HG03469 (cell line): Measurements from ENCODE around the gene KIF15.
"Not testable (repeated sequence)": the region's sequence is repeated elsewhere in the genome, so short reads cannot be mapped to it uniquely, and the experiment has no call there.

Source experiments
- ATAC-seq: cut with Tn5 transposase; IDR thresholded peaks from one replicate; pipeline ENCODE4 v1.9.1; 2021; ENCODE audit warnings: mild to moderate bottlenecking, moderate library complexity, moderate number of reproducible peaks; ENCODE audit not compliant: unreplicated experiment

KIF15 gene

DNA sequence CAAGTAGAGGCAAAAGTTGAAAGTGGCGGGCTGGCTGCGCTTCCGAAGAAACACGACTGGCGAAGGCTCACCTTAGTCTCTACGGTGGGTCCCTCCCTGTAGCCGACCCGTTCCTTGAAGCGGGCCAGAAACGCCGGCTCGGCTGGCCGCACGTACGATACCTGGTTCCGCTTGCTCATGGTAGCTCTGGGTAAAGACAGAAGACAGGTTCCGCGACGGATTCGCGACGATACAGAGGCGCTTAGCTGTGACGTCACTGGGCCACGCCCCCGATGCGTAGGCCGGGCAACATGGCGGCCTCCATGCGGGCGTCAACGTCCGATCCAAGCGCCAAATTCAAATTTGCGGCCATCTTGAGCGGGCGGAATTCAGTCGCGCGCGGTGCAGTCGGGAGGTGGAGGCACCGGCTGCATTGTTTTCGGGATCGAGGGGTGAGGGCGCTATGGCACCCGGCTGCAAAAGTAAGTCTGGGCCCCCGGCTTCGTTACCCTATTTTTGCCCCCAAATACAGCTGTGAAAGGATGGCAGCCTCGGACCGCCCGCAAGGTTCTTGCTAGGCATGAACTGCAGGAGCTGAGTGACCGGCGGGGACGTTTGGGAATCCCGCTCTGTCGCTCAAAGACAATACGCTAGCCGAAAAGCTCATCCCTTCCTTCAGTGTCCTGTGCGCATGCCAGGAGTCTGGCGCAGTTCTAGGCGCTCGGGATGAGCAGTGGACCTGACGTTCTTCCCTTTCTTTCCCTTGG, at the start of gene KIF15, which contains the start of gene KIAA1143:
Gene KIF15 (plus strand): TSS at position 371 of the 746 bp plus-strand sequence. CDS start 72 bp downstream, at position 443.
Gene KIAA1143 (minus strand): TSS at position 196 of the 746 bp plus-strand sequence. CDS start 17 bp downstream, at position 179.
- peak; percentile 64 for ATAC-seq

DNA sequence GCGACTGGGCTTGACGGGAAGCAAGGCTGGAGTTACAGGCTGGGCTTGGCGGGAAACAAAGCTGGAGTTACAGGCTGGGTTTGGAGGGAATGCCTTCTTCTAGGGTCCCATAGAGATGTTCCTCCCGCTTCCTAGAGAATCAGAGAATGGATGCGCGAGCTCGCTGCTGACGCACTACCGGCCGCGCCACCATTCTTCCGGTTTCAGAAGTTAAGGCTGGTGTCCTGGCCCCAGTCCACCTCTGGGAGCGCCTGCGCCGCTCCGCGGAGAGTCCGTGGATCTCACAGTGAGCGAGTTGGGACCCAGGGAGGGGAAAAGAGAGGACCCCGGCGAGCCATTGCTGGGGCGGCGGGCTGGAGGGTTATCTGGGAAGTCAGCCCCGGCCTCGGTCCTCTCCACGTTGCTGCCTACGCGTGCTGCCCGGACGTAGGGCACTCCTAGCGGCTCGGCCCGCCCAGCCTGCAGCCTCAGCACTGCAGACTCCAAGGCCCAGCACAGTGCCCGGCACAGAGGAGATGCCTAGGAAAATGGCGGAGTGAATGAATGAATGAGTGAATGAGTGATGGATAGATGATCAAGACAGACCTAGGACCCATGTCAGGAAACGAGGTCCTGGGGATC, 49.0 kb upstream of the KIF15 start, which contains the start of gene ZNF502:
Gene ZNF502 (plus strand): TSS at position 206 of the 621 bp plus-strand sequence. CDS start 7,602 bp downstream, outside the sequence.
- ATAC-seq = no peak

DNA sequence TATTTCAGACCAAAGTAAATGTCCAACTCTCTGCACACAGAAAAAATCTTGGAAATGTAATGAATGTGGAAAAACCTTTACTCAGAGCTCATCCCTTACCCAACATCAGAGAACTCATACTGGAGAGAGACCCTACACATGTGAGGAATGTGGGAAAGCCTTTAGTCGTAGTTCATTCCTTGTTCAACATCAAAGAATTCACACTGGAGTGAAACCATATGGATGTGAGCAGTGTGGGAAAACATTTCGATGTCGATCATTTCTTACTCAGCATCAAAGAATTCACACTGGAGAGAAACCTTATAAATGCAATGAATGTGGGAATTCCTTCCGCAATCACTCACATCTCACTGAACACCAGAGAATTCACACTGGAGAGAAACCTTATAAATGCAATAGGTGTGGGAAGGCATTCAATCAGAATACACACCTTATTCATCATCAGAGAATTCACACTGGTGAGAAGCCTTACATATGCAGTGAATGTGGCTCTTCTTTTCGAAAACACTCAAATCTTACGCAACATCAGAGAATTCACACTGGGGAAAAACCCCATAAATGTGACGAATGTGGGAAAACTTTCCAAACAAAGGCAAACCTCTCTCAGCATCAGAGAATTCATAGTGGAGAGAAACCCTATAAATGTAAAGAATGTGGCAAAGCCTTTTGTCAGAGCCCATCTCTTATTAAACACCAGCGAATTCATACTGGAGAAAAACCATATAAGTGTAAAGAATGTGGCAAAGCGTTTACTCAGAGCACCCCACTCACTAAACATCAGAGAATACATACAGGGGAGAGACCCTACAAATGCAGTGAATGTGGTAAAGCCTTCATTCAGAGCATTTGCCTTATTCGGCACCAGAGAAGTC, 40.1 kb upstream of the KIF15 start:
- ATAC-seq = no peak

DNA sequence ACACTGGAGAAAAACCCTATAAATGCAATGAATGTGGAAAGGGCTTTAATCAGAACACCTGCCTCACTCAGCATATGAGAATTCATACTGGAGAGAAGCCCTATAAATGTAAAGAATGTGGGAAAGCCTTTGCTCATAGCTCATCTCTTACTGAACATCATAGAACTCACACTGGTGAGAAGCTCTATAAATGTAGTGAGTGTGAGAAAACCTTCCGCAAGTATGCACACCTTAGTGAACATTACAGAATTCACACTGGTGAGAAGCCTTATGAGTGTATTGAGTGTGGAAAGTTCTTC, 39.5 kb upstream of the KIF15 start:
- ATAC-seq = no peak

DNA sequence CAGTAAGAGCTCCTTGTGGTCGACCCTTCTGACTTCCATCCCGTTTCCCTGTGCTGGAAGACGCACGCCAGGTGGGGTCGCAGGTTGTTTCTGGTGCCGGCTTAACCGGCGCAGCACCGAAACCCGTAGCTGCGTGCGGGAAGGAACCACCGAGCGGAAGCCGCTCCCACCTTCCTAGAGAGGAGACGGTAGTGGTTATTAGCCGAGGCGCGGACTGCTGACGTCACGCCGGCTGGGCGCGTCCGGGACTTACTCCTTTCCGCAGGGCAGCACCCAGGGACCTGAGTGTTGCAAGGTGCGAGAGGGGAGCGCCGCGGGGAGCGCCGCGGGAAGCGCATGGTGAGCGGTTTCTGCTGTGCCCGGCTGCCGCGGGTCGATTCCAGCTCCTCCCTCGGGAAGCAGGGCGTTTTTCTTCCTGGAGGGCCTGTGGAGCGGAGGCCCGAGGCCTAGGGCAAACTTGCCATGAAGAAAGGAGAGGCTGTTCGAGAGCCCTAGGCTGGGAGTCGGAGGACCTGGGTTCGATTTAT, 32.1 kb upstream of the KIF15 start, which contains the start of gene ZNF501:
Gene ZNF501 (plus strand): TSS at position 252 of the 527 bp plus-strand sequence. CDS start 4,787 bp downstream, outside the sequence.
- ATAC-seq = no peak

DNA sequence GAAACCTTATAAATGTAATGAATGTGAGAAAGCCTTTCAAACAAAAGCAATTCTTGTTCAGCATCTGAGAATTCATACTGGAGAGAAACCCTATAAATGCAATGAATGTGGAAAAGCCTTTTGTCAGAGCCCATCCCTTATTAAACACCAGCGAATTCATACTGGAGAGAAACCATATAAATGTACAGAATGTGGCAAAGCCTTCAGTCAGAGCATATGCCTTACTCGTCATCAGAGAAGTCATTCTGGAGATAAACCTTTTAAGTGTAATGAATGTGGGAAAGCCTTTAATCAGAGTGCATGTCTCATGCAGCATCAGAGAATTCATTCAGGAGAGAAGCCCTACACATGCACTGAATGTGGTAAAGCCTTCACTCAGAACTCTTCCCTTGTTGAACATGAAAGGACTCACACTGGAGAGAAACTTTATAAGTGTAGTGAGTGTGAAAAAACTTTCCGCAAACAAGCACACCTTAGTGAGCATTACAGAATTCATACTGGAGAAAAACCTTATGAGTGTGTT, 26.9 kb upstream of the KIF15 start:
- ATAC-seq = no peak

GRCh38 chr3:44761101-44761423, 532 bp upstream of the KIF15 start:
- peak; percentile 9 for ATAC-seq

- no peak for ATAC-seq
These were observed 630 bp downstream of the KIF15 start for GRCh38 chr3:44762170-44762677.

DNA sequence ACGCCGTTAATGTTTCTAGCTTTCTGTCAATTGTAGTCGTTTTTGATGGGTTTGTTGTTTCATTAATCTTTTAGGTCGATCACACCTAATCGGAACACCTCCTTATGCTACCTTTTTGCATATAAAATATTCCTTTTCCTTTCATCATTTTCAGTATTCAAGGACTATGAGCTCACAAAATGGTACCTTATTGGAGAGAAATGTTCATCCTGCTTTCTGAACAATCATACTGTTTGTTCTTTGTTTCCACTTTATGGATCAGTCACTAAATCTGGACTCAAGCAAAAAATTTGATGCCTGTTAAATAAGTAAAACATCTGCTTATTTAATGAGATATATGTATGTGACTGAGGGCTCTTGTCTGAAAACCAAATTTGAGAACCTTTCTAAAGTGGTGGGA, 1.1 kb downstream of the KIF15 start:
- ATAC-seq = no peak

DNA sequence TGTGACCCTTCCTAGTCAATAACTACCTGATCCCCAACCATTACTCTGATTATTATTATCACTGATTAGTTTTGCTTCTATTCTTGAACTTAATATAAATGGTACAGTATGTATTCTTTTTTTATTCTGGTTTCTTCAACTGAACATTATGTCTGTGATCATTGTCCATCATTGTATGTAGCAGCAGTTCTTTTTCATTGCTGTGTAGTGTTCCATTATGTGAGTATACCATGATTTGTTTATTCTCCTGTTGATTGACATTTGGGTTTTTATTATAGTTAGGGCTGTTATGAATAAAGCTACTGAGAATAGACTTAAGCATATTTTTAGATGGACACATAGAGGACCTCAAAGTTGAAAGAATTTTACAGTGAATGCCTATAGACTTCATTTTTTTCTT, 2.7 kb downstream of the KIF15 start:
- no peak for ATAC-seq

DNA sequence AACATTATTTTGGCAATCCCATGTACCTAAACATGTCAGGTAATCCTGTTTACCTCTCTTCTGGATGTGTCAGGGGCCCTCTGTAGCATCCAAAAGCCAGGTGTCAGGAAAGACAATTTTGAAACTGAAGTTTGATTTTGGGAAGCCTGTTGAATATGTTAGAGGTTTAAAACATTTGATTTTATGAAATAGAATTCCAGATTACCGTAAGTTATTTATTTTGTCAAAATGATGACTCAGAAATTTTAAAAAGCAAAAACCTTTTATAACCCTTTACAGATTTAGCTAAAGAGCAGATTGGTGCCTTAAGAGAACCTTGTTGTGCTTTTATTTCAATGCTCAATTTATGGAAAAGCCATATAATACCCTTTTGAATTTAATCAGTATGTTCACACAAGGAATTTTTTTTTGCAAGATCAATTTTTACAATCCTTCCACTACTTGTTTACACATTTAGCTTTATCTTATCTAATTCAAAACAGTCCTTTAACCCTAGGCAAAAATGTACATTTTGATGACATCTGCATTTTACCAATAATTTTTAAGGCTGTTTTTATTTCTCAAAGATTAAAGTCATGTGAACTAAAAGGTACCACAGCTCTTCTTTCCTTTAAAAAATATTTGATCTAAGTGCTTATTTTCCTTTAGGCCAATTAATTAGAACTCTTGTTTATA, 10.0 kb downstream of the KIF15 start:
- no peak for ATAC-seq

DNA sequence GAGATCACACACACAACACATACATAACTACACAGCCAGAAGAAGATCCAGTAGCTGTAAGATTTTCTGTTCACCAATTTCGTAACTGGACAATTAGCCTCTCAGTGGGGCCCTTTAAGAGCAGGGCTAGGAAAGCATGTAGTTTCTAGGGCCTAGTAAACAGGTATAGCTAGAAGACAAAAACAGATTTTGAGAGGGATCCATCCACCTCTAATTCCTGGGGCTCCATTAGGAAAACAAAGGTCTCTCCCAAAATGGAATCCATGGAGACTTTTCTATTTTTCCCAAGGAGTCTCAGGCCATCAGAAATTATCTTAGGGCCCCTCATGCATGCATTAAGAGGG, 10.5 kb downstream of the KIF15 start:
- no peak for ATAC-seq

DNA sequence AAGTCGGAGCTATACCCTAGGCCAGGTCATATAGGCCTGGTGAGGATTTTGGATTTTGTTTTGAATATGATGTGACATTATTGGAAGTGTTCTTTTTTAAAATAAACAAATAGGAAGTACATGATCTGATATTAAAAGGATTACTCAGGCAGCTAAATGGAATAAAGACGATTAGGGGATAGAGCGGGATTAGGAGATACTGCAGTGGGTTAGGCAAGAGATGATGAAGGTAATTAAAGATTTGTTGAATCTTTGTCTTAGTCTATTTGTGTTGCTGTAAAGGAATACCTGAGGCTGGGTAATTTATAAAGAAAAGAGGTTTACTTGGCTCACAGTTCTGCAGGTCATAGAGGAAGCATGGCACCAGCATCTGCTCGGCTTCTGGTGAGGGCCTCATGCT, 21.3 kb downstream of the KIF15 start:
- no peak for ATAC-seq

DNA sequence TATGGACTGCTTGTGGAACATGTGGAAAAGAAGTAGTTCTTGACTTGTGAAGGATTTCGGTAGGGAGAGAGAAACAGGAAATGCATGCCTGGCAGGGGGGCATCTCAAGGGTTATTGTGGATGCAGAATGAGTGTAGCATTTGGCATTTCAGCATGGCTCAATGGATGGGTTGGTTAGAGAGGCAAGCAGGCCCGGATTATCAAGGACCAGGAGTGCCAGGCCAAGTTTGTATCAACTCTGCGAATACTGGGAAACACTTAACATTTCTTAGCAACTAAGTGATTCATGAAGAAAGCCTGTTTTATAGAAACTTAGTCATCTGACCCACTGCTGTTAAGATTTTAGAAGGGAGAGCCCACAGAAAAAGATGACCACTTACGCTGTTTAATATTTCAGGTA, 33.6 kb downstream of the KIF15 start:
- no peak for ATAC-seq

GRCh38 chr3:44802011-44802410, 40.4 kb downstream of the KIF15 start:
- ATAC-seq = no peak

- ATAC-seq = no peak
These were observed 41.7 kb downstream of the KIF15 start for GRCh38 chr3:44803298-44803697.

DNA sequence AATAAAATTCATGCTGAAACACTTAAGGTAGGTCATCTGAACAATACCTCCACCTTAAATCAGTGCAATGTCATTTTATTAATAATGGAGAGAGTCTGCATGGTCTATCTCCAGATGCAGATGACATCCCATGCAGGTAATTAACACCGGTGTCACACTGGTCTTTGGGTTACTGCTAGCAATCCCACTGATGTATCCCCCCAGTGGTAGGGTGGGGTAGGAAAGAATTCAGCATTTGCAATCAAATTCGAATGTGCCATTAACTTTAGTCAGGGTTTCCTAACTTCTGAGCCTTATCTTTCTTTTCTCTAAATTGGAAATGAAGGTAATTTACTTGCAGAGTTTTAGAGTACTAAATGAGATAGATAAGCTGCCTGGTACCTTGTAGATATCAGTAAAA, 44.4 kb downstream of the KIF15 start:
- ATAC-seq = no peak

GRCh38 chr3:44814751-44815150, 53.2 kb downstream of the KIF15 start:
- ATAC-seq = no peak

- ATAC-seq = not testable (repeated sequence)
These were observed 54.7 kb downstream of the KIF15 start for GRCh38 chr3:44816334-44816733.

GRCh38 chr3:44821206-44821605, 59.6 kb downstream of the KIF15 start:
- ATAC-seq = not testable (repeated sequence)
